Measurements from ENCODE around the gene DMRT3. TPM values are rescaled to one million over a fixed set of nuclear protein-coding genes. Genes with fewer than 3 reads are reported as not detected.

The DMRT3 gene
- total and polyA plus RNA-seq, 9 of the 15 experiments (the other 6 are each of a cell fraction or from before 2014, with no cell fraction given), result not detected

GRCh38 chr9:1018121-1018520, 41.7 kb downstream of the DMRT3 start (continued):
- TF ChIP-seq REST (IDR thresholded peaks at IDR 0.05; ENCODE audit: borderline replicate concordance), result peak; percentile 31; the same call in 1 of the 2 replicates
- TF ChIP-seq REST (CRISPR knock-in tag; IDR thresholded peaks at IDR 0.05; ENCODE audit: low read depth), result no peak
- peak; percentile 32 to 34 (median 33); a peak in 5 of 6 replicates for TF ChIP-seq CTCF (IDR thresholded peaks at IDR 0.05 in 2 of 3, conservative IDR thresholded peaks at IDR 0.05 in 1 of 3; ENCODE audit: insufficient read depth in 2 of 3, low read depth in 1 of 3, low read length in 3 of 3)
- peak; percentile 83 for TF ChIP-seq BHLHE40 (IDR thresholded peaks at IDR 0.05; ENCODE audit: low read length)
- TF ChIP-seq SMARCC2 (IDR thresholded peaks at IDR 0.05; ENCODE audit: low read depth), result no peak
- TF ChIP-seq FIP1L1 (IDR thresholded peaks at IDR 0.05; ENCODE audit: low read depth, low read length, poor library complexity, severe bottlenecking), result no peak
- TF ChIP-seq, protein P1, sequence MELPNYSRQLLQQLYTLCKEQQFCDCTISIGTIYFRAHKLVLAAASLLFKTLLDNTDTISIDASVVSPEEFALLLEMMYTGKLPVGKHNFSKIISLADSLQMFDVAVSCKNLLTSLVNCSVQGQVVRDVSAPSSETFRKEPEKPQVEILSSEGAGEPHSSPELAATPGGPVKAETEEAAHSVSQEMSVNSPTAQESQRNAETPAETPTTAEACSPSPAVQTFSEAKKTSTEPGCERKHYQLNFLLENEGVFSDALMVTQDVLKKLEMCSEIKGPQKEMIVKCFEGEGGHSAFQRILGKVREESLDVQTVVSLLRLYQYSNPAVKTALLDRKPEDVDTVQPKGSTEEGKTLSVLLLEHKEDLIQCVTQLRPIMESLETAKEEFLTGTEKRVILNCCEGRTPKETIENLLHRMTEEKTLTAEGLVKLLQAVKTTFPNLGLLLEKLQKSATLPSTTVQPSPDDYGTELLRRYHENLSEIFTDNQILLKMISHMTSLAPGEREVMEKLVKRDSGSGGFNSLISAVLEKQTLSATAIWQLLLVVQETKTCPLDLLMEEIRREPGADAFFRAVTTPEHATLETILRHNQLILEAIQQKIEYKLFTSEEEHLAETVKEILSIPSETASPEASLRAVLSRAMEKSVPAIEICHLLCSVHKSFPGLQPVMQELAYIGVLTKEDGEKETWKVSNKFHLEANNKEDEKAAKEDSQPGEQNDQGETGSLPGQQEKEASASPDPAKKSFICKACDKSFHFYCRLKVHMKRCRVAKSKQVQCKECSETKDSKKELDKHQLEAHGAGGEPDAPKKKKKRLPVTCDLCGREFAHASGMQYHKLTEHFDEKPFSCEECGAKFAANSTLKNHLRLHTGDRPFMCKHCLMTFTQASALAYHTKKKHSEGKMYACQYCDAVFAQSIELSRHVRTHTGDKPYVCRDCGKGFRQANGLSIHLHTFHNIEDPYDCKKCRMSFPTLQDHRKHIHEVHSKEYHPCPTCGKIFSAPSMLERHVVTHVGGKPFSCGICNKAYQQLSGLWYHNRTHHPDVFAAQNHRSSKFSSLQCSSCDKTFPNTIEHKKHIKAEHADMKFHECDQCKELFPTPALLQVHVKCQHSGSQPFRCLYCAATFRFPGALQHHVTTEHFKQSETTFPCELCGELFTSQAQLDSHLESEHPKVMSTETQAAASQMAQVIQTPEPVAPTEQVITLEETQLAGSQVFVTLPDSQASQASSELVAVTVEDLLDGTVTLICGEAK (IDR thresholded peaks at IDR 0.05), result no peak
- TF ChIP-seq, protein P1 (CRISPR knock-in tag; IDR thresholded peaks at IDR 0.05), result no peak

Measured in K562 (cell line).